Muscle layer of duodenum (tissue), 2 donors: ENCODE measurements around the gene DLL4.
"Not testable (repeated sequence)": the region's sequence is repeated elsewhere in the genome, so short reads cannot be mapped to it uniquely, and the experiment has no call there.

Experiments used
- H3K27ac ChIP-seq: one replicate; pipeline ENCODE4 v1.7.0; 2013; ENCODE audit warnings: mild to moderate bottlenecking, low read length
- H3K27me3 ChIP-seq: one replicate; pipeline ENCODE4 v1.7.0; 2013; ENCODE audit warnings: low read depth, mild to moderate bottlenecking, control low read depth, low read length
- H3K36me3 ChIP-seq, 2 donors: one replicate each; pipeline ENCODE4 v1.7.0; 2013; ENCODE audit warnings: low read length in 2 of 2, control low read depth in 1 of 2, mild to moderate bottlenecking in 1 of 2; ENCODE audit not compliant: insufficient read depth in 2 of 2, control insufficient read depth in 1 of 2
- H3K4me1 ChIP-seq, 2 donors: one replicate each; pipeline ENCODE4 v1.7.0; 2013; ENCODE audit warnings: low read length in 2 of 2, mild to moderate bottlenecking in 2 of 2, control low read depth in 1 of 2, moderate library complexity in 1 of 2; ENCODE audit not compliant: insufficient read depth in 2 of 2, control insufficient read depth in 1 of 2
- H3K4me3 ChIP-seq, 2 donors: one replicate each; pipeline ENCODE4 v1.7.0; 2013; ENCODE audit warnings: low read length in 2 of 2, low read depth in 1 of 2, mild to moderate bottlenecking in 1 of 2
- H3K9me3 ChIP-seq, 2 donors: one replicate each; pipeline ENCODE4 v1.7.0; 2013; ENCODE audit warnings: low read length in 2 of 2, control low read depth in 1 of 2, mild to moderate bottlenecking in 1 of 2; ENCODE audit not compliant: control insufficient read depth in 1 of 2
- donor health status: healthy.

Gene DLL4

DNA sequence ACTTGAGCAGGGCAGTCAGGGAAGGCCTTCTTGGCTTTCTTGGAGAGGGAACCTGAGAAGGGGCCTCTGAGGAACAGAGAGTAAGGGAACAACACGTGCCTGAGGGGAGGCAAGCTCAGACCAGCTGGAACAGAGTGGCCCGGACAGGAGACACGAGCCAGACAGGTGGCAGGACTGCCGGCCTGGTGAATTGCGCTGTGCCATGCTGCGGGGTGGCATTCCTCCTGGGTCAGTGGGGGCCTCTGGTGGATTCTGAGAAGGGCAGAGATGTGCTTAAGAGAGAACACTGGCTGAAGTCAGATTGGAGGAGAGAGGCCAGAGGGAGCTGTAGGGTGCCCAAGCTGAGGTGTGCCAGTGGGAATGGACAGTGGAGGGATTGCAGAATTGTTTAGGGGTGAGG, 29.0 kb downstream of the DLL4 start:
- H3K4me3 ChIP-seq, result no peak overlapping the region
- no peaks in the 10 kb centered on the region for H3K27me3 ChIP-seq
- no peak overlapping the region for H3K27ac ChIP-seq
- H3K9me3 ChIP-seq, result no peaks in the 10 kb centered on the region
- no peaks in the 10 kb centered on the region for H3K36me3 ChIP-seq
- H3K4me1 ChIP-seq, result peaks cover 4 to 17% of the 10 kb centered on the region in 2 donors

DNA sequence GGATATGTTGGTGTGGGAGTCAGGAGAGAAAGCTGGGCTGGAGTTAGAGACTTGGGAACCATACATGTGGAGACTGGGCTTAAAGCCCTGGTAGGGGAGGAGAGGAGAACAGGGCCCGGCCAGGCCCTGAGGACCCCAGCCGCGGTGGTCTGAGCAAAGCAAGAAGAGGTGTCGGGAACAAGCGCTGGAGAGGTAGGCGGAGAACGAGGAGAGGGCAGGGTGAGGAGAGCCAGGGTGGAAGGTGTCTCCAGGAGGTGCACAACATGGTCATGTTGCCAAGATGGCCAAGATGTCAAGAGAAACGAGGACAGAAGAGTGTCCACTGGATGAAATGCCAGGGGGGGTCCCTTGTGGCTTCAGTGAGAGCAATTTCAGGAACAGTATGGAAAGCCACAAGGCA, 29.6 kb downstream of the DLL4 start:
- Histone ChIP-seq H3K4me3 (no peak overlapping the region), H3K4me1 (peaks cover 4 to 15% of the 10 kb centered on the region in 2 donors), H3K36me3 (no peaks in the 10 kb centered on the region), H3K27ac (no peak overlapping the region), H3K9me3 (no peaks in the 10 kb centered on the region), H3K27me3 (no peaks in the 10 kb centered on the region)

DNA sequence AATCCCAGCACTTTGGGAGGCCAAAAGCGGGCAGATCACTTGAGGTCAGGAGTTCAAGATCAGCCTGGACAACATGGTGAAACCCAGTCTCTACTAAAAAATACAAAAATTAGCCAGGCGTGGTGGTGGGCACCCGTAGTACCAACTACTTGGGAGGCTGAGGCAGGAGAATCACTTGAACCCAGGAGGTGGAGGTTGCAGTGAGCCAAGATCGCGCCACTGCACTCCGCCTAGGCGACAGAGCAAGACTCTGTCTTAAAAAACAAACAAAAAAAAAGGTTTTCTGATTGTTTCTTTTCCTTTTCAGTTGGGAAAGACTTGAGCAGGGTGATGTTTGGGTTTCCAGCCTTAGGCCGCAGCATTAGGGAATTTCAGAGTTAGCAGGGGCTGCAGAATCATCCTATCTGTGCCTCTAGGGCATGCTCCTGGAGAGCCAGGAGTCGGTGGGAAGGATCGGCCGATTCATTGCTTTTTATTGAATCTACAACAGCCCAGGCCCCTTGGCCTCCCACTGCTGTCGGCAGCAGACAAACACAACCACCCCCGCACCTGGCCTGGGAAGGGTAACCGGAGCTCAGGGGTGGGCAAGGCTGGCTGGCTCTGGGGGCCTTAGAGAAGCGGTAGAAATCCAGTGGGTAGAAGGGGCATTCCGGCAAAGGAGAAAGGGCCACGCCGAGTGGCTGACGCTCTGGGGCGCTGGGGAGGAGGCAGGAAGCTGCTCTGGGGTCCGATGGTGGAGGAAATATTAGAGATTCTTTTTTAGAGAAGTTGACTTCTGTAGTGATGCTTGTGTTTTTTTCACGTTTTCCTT, 30.4 kb downstream of the DLL4 start:
- H3K27me3 ChIP-seq, result no peaks in the 10 kb centered on the region
- H3K27ac ChIP-seq, result no peak overlapping the region
- H3K4me3 ChIP-seq, result no peak overlapping the region
- peaks cover 0 to 11% of the 10 kb centered on the region in 2 donors for H3K4me1 ChIP-seq
- H3K9me3 ChIP-seq, result no peaks in the 10 kb centered on the region
- no peaks in the 10 kb centered on the region for H3K36me3 ChIP-seq

DNA sequence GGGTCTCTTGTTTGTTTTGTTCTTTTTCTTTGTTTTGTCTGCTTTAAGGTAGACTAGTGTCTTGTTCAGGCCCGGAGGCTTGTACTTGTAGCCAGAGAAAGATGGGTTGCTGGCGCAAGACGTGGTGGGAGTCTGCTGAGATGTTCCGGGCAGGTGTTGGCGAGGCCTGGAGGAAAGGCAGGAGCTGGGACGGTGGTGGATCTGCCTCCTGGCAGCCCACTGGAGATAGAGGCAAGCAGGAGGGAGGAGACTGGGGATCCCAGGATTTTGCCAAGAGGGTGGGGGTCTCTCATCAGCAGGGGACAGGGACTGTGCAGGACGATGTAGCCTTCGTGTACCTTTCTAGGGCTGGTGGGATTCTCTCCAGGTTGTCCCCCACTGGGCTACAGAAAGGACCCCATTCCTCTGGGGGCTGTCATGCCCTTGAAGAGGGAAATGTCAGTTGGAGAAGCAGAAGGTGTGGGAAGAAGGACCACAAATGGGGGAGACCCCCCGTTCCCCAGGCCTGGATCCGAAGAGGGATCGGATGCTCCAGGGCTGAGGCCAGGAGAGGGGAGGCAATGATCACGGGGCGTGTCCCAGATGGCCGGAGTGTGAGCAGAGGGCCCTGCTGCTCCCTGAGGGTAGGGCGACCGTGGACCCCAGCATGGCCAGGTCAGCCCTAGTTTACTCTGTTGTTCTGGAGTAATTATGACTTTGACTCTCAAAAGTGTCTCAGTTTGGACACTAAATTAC, 31.2 kb downstream of the DLL4 start:
- Histone ChIP-seq H3K4me3 (no peak overlapping the region), H3K9me3 (no peaks in the 10 kb centered on the region), H3K36me3 (no peaks in the 10 kb centered on the region), H3K4me1 (peaks cover 0 to 11% of the 10 kb centered on the region in 2 donors), H3K27ac (no peak overlapping the region), H3K27me3 (no peaks in the 10 kb centered on the region)

DNA sequence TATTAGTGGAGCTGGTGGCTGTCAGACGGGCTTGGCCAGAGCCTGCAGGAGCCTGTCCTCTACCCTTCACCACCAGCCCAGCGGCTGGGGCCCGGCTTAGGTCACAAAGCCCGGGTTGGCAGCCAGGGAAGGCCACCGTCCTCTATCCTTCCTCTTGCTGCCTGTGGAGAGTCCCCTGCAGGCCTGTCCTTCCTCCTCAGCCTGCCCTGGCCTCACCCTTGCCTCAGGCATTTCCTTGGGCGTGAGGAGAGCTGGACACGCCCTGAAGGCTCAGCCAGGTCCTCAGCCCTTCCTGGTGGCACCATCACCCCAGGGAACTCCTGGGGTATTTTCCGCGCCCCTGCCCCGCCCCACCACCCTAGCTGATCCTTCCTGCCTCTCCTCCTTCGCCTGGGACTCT, 31.8 kb downstream of the DLL4 start:
- H3K9me3 ChIP-seq, result no peaks in the 10 kb centered on the region
- no peak overlapping the region for H3K4me3 ChIP-seq
- H3K27ac ChIP-seq, result no peak overlapping the region
- H3K4me1 ChIP-seq, result peaks cover 0 to 5% of the 10 kb centered on the region in 2 donors
- H3K36me3 ChIP-seq, result no peaks in the 10 kb centered on the region
- no peaks in the 10 kb centered on the region for H3K27me3 ChIP-seq

DNA sequence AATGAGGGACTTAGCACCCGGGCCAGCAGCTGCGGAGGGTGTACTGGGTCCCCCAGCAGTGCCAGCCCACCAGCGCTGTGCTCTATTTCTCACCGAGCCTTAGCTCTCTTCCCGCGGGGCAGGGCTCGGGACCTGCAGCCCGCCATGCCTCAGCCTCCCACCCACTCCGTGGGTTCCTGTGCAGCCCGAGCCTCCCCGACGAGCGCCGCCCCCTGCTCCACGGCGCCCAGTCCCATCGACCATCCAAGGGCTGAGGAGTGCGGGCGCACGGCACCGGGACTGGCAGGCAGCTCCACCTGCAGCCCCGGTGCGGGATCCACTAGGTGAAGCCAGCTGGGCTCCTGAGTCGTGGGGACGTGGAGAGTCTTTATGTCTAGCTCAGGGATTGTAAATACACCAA, 32.6 kb downstream of the DLL4 start:
- H3K4me1 ChIP-seq, H3K9me3 ChIP-seq, H3K4me3 ChIP-seq, H3K27me3 ChIP-seq, H3K36me3 ChIP-seq, H3K27ac ChIP-seq: not testable (repeated sequence)

DNA sequence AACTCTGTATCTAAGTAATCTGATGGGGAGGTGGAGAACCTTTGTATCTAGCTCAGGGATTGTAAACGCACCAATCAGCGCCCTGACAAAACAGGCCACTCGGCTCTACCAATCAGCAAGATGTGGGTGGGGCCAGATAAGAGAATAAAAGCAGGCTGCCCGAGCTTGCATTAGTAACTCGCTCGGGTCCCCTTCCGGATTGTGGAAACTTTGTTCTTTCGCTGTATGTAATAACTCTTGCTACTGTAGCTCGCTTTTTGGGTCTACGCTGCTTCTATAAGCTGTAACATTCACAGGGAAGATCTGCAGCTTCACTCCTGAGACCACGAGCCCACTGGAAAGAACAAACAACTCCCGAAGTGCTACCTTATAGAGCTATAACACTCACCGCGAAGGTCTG, 33.2 kb downstream of the DLL4 start:
- H3K4me3 ChIP-seq, H3K36me3 ChIP-seq, H3K27me3 ChIP-seq, H3K9me3 ChIP-seq, H3K27ac ChIP-seq, H3K4me1 ChIP-seq: not testable (repeated sequence)

DNA sequence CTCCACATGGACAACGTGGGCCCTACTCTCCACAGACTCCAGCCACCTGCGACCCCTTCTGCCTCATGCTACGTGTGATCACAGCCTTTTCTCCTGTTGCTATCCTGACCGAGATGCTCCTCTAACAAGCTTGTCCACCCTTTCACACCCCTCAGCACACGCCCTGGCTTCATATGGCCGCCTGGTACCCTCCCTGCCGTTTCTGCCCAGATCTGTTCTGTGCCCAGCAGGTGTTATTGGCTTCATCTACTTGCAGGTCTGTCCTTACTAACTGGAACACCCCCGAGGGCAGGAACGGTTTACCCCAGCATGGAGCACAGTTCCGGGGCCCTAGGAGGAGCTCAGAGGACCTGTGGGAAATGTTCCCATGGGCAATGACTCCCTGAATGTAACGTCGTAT, 34.1 kb downstream of the DLL4 start:
- Histone ChIP-seq H3K36me3 (no peaks in the 10 kb centered on the region), H3K9me3 (no peaks in the 10 kb centered on the region), H3K27ac (no peak overlapping the region), H3K27me3 (no peaks in the 10 kb centered on the region), H3K4me3 (no peak overlapping the region), H3K4me1 (no peaks in the 10 kb centered on the region)

DNA sequence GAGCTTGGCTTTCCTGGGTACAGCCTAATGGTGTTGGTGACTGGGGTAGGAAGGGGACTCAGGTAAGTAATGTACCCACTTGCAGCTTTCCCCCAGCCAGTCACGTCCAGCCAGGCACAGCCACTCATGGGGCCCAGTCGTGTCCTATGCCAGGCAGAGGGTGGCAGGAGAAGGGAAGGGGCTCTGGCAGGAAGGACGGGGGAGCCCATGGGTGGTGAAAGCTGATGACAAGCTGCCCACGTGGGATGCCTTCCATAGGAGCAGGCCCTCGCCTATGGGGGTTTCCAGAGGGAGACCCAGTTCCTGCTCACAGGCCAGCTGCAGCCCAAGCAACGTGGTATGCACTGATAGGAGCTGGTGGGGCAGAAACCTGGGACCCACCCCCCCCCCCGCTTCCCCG, 34.9 kb downstream of the DLL4 start:
- H3K36me3 ChIP-seq, result no peaks in the 10 kb centered on the region
- no peaks in the 10 kb centered on the region for H3K9me3 ChIP-seq
- H3K4me1 ChIP-seq, result no peaks in the 10 kb centered on the region
- no peak overlapping the region for H3K4me3 ChIP-seq
- no peaks in the 10 kb centered on the region for H3K27me3 ChIP-seq
- no peak overlapping the region for H3K27ac ChIP-seq

DNA sequence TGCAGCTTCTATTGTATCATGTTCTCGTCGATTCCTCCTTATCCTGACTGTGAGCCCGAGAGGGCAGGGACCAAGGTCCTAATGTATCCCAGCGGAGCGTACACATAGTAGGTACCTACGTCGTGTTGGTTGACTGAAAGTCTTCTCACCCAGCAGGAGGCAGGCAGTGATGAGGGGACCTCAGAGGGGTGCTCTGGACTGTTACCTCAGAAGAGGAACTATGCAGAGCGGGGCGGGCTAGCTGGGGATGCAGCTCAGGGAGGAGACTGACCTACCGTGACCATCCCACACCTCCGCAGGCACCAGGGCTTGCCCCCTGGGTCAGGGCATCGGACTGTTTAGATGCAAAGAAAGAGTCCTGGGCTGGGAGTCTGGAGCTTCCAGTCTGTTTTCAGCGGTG, 35.5 kb downstream of the DLL4 start:
- H3K4me3 ChIP-seq, result no peak overlapping the region

DNA sequence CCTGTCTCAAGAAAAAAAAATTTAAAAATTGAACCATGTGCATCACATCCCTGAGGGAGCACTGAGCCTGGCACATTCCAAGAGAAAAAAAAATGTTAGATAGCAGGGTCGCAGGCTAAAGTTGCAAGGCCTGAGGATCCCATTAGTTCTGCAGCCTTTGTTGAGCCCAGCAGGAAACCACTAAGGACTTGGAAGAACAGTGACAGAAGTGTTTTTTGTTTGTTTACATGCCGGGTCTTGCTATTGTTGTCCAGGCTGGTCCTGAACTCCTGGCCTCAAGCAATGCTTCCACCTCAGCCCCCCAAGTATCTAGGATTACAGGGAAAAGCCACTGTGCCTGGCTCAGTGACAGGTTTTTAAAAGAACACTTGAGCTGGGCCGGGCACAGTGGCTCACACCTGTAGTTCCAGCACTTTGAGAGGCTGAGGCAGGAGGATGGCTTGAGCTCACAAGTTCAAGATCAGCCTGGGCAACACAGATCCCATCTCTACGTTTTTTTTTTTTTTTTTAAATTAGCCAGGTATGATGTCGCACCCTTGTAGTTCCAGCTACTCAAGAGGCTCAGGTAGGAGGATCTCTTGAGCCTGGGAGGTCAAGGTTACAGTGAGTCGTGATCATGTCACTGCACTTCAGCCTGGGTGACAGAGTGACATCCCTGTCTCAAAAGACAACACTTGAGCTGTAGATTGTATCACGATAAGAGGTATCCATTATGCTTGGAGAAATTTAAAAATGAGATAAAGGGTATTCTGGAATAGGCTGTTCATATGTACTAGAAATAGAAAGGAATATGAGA, 39.3 kb downstream of the DLL4 start:
- no peak overlapping the region for H3K27ac ChIP-seq
- no peaks in the 10 kb centered on the region for H3K4me1 ChIP-seq
- no peaks in the 10 kb centered on the region for H3K36me3 ChIP-seq
- H3K9me3 ChIP-seq, result no peaks in the 10 kb centered on the region
- H3K4me3 ChIP-seq, result no peak overlapping the region
- H3K27me3 ChIP-seq, result no peaks in the 10 kb centered on the region

More for the DNA sequence above, 35.5 kb downstream of the DLL4 start:
- no peaks in the 10 kb centered on the region for H3K36me3 ChIP-seq
- no peak overlapping the region for H3K27ac ChIP-seq
- no peaks in the 10 kb centered on the region for H3K27me3 ChIP-seq
- no peaks in the 10 kb centered on the region for H3K9me3 ChIP-seq
- no peaks in the 10 kb centered on the region for H3K4me1 ChIP-seq
